ENCODE results near the gene DOC2B.
"Not testable (repeated sequence)": the region's sequence is repeated elsewhere in the genome, so short reads cannot be mapped to it uniquely, and the experiment has no call there.

Gene DOC2B

GRCh38 chr17:142876-143784 is 38.3 kb downstream of the DOC2B start:
- no peak overlapping the region for H3K9ac ChIP-seq (ENCODE audit: low read length in 2 of 2)
- H3K36me3 ChIP-seq (ENCODE audit: control insufficient read depth in 2 of 2, insufficient read depth in 2 of 2, low read length in 2 of 2), result no peaks in the 10 kb centered on the region

GRCh38 chr17:142102-142661 is 39.3 kb downstream of the DOC2B start:
- Histone ChIP-seq H3K4me1 (ENCODE audit: control insufficient read depth, insufficient read depth, low read length) (no peaks in the 10 kb centered on the region), H3K9me3 (ENCODE audit: control insufficient read depth in 2 of 2, low read length in 2 of 2) (no peaks in the 10 kb centered on the region), H3K4me3 (ENCODE audit: low read length in 2 of 2) (no peak overlapping the region), H3K36me3 (ENCODE audit: control insufficient read depth in 2 of 2, insufficient read depth in 2 of 2, low read length in 2 of 2) (no peaks in the 10 kb centered on the region), H3K27ac (ENCODE audit: low read length) (no peak overlapping the region), H3K27me3 (ENCODE audit: control insufficient read depth in 1 of 2, insufficient read depth in 2 of 2, low read length in 2 of 2) (peaks cover 0 to 2% of the 10 kb centered on the region in 2 donors), H3K9ac (ENCODE audit: low read length in 2 of 2) (no peak overlapping the region)

More at GRCh38 chr17:142876-143784, 38.3 kb downstream of the DOC2B start:
- H3K4me1 ChIP-seq (ENCODE audit: control insufficient read depth, insufficient read depth, low read length), result no peaks in the 10 kb centered on the region
- H3K27me3 ChIP-seq (ENCODE audit: control insufficient read depth in 1 of 2, insufficient read depth in 2 of 2, low read length in 2 of 2), result peaks cover 0 to 2% of the 10 kb centered on the region in 2 donors
- no peak overlapping the region for H3K4me3 ChIP-seq (ENCODE audit: low read length in 2 of 2)
- H3K9me3 ChIP-seq (ENCODE audit: control insufficient read depth in 2 of 2, low read length in 2 of 2), result no peaks in the 10 kb centered on the region
- H3K27ac ChIP-seq (ENCODE audit: low read length), result no peak overlapping the region

DNA sequence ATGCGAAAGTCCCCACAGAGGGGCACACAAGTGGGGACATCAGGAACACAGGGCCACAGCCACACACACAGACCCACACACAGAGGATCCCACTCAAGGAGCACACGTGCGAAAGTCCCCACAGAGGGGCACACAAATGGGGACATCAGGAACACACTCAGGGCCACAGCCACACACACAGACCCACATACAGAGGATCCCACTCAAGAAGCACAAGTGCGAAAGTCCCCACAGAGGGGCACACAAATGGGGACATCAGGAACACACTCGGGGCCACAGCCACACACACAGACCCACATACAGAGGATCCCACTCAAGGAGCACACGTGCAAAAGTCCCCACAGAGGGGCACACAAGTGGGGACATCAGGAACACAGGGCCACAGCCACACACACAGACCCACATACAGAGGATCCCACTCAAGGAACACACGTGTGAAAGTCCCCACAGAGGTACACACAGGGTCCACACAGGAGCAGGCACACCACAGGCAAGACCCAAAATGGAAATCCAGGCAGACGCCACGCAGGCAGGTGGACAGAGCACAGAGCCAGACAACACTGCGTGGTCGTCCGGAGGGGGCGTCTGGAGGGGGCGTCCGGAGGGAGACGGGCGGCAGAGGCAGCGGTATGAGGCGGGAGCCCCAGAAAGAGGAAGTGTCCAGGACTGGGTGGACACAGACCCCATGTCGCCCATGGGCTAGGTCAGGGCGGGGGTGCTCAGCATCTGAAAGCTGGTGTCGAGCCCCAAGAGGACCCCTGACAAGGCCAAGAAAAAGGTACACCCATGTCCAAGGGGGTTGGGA is 41.8 kb downstream of the DOC2B start:
- H3K4me3 ChIP-seq (ENCODE audit: low read length in 2 of 2); H3K4me1 ChIP-seq (ENCODE audit: control insufficient read depth, insufficient read depth, low read length); H3K27ac ChIP-seq (ENCODE audit: low read length); H3K9ac ChIP-seq (ENCODE audit: low read length in 2 of 2); H3K9me3 ChIP-seq (ENCODE audit: control insufficient read depth in 2 of 2, low read length in 2 of 2); H3K36me3 ChIP-seq (ENCODE audit: control insufficient read depth in 2 of 2, insufficient read depth in 2 of 2, low read length in 2 of 2); H3K27me3 ChIP-seq (ENCODE audit: control insufficient read depth in 1 of 2, insufficient read depth in 2 of 2, low read length in 2 of 2): not testable (repeated sequence)

DNA sequence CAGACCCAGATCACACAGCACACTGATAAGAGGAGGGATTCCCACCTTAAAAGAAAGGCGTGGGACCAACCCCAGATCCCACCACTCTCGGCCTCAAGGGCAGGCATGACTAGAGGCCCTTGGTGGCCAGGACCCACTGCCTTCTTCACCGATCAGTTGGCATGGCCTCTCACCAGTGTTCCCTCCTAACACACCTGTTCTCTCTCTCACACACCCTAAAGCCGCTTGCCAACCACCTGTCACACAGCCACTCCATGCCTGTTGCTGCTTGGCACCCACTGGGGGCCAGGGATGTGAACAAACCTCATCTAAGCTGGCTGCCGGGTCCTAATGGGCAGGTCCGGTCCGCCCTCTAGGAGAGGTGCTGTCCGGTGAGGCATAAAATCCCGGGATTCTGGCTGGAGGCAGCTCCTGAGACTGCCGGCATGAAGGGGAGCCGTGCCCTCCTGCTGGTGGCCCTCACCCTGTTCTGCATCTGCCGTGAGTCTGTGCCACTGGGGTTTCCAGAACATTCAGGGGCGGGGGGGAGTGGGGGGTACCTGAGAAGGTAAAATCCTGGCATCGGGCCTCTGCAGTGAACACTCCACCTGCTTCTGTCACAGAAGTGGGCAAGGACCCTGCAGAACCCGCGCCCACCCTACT is 44.2 kb downstream of the DOC2B start, which contains the start of gene SCGB1C2:
Gene SCGB1C2, plus strand, starts transcription at position 404 of the 642 bp plus-strand sequence. Its CDS starts 22 bp downstream, at position 426.
- not testable (repeated sequence) for H3K9ac ChIP-seq (ENCODE audit: low read length in 2 of 2); H3K4me3 ChIP-seq (ENCODE audit: low read length in 2 of 2); H3K27ac ChIP-seq (ENCODE audit: low read length); H3K36me3 ChIP-seq (ENCODE audit: control insufficient read depth in 2 of 2, insufficient read depth in 2 of 2, low read length in 2 of 2); H3K4me1 ChIP-seq (ENCODE audit: control insufficient read depth, insufficient read depth, low read length); H3K27me3 ChIP-seq (ENCODE audit: control insufficient read depth in 1 of 2, insufficient read depth in 2 of 2, low read length in 2 of 2); H3K9me3 ChIP-seq (ENCODE audit: control insufficient read depth in 2 of 2, low read length in 2 of 2)

DNA sequence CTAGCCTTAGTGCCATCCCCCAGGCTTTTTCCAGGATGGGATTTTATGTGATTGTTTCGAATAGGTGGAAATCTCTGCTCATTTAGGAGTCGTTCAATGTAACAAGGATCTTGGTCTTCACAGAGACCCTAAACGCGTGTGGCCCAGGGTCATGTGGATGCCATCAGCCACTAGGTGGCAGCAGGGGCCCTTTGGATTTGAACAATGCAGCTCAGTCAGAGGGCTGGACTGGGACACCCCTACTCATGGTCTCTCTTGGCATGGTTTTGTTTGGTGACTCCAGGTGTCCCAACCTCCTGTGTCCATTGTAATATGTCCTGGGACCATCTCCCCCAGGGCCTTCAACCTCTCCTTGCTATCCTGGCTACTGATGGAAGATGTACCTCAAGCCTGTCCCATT is 44.9 kb downstream of the DOC2B start:
- H3K9me3 ChIP-seq (ENCODE audit: control insufficient read depth in 2 of 2, low read length in 2 of 2); H3K4me1 ChIP-seq (ENCODE audit: control insufficient read depth, insufficient read depth, low read length); H3K9ac ChIP-seq (ENCODE audit: low read length in 2 of 2); H3K27ac ChIP-seq (ENCODE audit: low read length); H3K36me3 ChIP-seq (ENCODE audit: control insufficient read depth in 2 of 2, insufficient read depth in 2 of 2, low read length in 2 of 2); H3K4me3 ChIP-seq (ENCODE audit: low read length in 2 of 2); H3K27me3 ChIP-seq (ENCODE audit: control insufficient read depth in 1 of 2, insufficient read depth in 2 of 2, low read length in 2 of 2): not testable (repeated sequence)

- not testable (repeated sequence) for H3K9me3 ChIP-seq (ENCODE audit: control insufficient read depth in 2 of 2, low read length in 2 of 2); H3K36me3 ChIP-seq (ENCODE audit: control insufficient read depth in 2 of 2, insufficient read depth in 2 of 2, low read length in 2 of 2); H3K4me3 ChIP-seq (ENCODE audit: low read length in 2 of 2); H3K27me3 ChIP-seq (ENCODE audit: control insufficient read depth in 1 of 2, insufficient read depth in 2 of 2, low read length in 2 of 2); H3K9ac ChIP-seq (ENCODE audit: low read length in 2 of 2); H3K27ac ChIP-seq (ENCODE audit: low read length); H3K4me1 ChIP-seq (ENCODE audit: control insufficient read depth, insufficient read depth, low read length)
These were observed 45.6 kb downstream of the DOC2B start for GRCh38 chr17:135895-136294.

DNA sequence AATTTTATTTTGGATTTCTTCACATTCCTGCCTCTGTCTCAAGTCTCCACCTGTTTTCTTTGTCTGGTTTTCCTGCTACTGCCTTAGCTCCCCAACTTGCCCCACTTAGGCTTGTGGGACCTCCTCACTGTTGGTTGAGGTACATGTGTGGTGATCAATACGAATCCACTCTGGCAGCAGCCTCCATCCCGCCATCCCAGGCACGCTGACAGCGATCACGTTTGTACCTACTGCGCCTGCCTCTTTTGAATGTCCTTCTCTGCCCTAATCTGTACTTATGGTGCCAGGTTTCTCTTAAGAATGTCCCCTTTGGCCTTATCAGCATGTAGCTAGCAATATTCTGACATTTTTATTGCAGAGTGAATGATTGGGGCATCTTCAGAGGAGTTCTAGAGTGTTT is 46.4 kb downstream of the DOC2B start:
- H3K27me3 ChIP-seq (ENCODE audit: control insufficient read depth in 1 of 2, insufficient read depth in 2 of 2, low read length in 2 of 2); H3K9me3 ChIP-seq (ENCODE audit: control insufficient read depth in 2 of 2, low read length in 2 of 2); H3K9ac ChIP-seq (ENCODE audit: low read length in 2 of 2); H3K36me3 ChIP-seq (ENCODE audit: control insufficient read depth in 2 of 2, insufficient read depth in 2 of 2, low read length in 2 of 2); H3K4me1 ChIP-seq (ENCODE audit: control insufficient read depth, insufficient read depth, low read length); H3K27ac ChIP-seq (ENCODE audit: low read length); H3K4me3 ChIP-seq (ENCODE audit: low read length in 2 of 2): not testable (repeated sequence)

GRCh38 chr17:134332-134785 is 47.1 kb downstream of the DOC2B start:
- H3K4me1 ChIP-seq (ENCODE audit: control insufficient read depth, insufficient read depth, low read length); H3K36me3 ChIP-seq (ENCODE audit: control insufficient read depth in 2 of 2, insufficient read depth in 2 of 2, low read length in 2 of 2); H3K27ac ChIP-seq (ENCODE audit: low read length); H3K9ac ChIP-seq (ENCODE audit: low read length in 2 of 2); H3K4me3 ChIP-seq (ENCODE audit: low read length in 2 of 2); H3K27me3 ChIP-seq (ENCODE audit: control insufficient read depth in 1 of 2, insufficient read depth in 2 of 2, low read length in 2 of 2); H3K9me3 ChIP-seq (ENCODE audit: control insufficient read depth in 2 of 2, low read length in 2 of 2): not testable (repeated sequence)

GRCh38 chr17:133932-134331 is 47.5 kb downstream of the DOC2B start:
- not testable (repeated sequence) for H3K27ac ChIP-seq (ENCODE audit: low read length); H3K9ac ChIP-seq (ENCODE audit: low read length in 2 of 2); H3K4me3 ChIP-seq (ENCODE audit: low read length in 2 of 2); H3K36me3 ChIP-seq (ENCODE audit: control insufficient read depth in 2 of 2, insufficient read depth in 2 of 2, low read length in 2 of 2); H3K9me3 ChIP-seq (ENCODE audit: control insufficient read depth in 2 of 2, low read length in 2 of 2); H3K27me3 ChIP-seq (ENCODE audit: control insufficient read depth in 1 of 2, insufficient read depth in 2 of 2, low read length in 2 of 2); H3K4me1 ChIP-seq (ENCODE audit: control insufficient read depth, insufficient read depth, low read length)

DNA sequence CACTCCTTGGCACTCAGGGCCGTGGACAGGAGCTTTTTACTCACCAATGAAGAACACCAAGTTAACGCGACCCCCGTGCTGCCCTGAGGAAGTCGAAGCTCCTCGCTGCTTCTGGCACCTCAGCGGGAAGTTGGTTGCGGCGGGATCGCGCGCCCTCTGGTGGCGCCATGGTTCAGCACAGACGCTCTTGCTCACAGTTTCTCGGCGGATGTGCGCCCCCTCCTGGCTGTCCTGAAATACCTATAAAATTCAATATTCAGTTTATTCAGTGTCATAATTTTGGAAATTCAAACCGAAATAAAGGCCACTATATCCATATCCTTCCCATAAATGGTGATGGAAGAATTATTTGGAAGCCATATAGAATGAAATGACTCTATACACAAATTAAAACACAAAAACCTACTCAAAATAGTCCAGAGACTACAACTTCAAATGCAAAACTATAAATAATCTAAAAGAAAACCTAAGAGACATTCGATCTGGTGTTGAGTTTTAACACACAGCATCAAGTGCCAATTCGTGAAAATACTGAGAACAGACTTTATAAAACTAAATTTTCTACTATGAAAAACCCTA is 63.0 kb downstream of the DOC2B start:
- not testable (repeated sequence) for H3K4me3 ChIP-seq (ENCODE audit: low read length in 2 of 2); H3K36me3 ChIP-seq (ENCODE audit: control insufficient read depth in 2 of 2, insufficient read depth in 2 of 2, low read length in 2 of 2); H3K4me1 ChIP-seq (ENCODE audit: control insufficient read depth, insufficient read depth, low read length); H3K27ac ChIP-seq (ENCODE audit: low read length); H3K9me3 ChIP-seq (ENCODE audit: control insufficient read depth in 2 of 2, low read length in 2 of 2); H3K27me3 ChIP-seq (ENCODE audit: control insufficient read depth in 1 of 2, insufficient read depth in 2 of 2, low read length in 2 of 2); H3K9ac ChIP-seq (ENCODE audit: low read length in 2 of 2)
